Lower leg skin (tissue), 4 donors: ENCODE measurements around the gene FKBP7. TPM values are rescaled to one million over a fixed set of nuclear protein-coding genes. Genes with fewer than 3 reads are reported as not detected.
A peak's percentile ranks its signal among the peaks of the same experiment; 100 is the strongest.

ENCODE experiments used
- DNase-seq, 2 donors: peaks; one replicate each; pipeline ENCODE4 v3.0.0-alpha.2; 2019; ENCODE audit warnings: low spot score in 2 of 2
- H3K4me3 ChIP-seq: fragments of 200-600 bp; sonication (generic); 2 replicates; pipeline ENCODE4 v1.5.1; 2017; ENCODE audit warnings: mild to moderate bottlenecking, low read depth; ENCODE audit not compliant: poor library complexity, severe bottlenecking
- CTCF ChIP-seq, 3 donors: fragments of 450-650 bp; IDR thresholded peaks; one replicate each; pipeline ENCODE4 v1.5.1; 2016; ENCODE audit warnings: antibody characterized with exemption in 3 of 3, mild to moderate bottlenecking in 3 of 3, moderate library complexity in 2 of 3
- POLR2A ChIP-seq, 2 donors: fragments of 450-650 bp; IDR thresholded peaks; one replicate each; pipeline ENCODE4 v1.6.1; 2016 to 2017; ENCODE audit warnings: antibody characterized with exemption in 2 of 2, mild to moderate bottlenecking in 1 of 2, moderate library complexity in 1 of 2
- WGBS, 2 donors: methylation state at CpG; one replicate each; pipeline ENCODE4 v1.1.5; 2018; 5-methylcytosine and 5-hydroxymethylcytosine counted together
- intact Hi-C: fragments of 100-400 bp; cut with DNase I; formaldehyde crosslinking; loops from one replicate; pipeline ENCODE4 v1.15.0; 2023; ENCODE audit warnings: low total_unique reads
- total RNA-seq, 4 donors: library from RNA; depleted of rRNA; stranded (reverse); fragments of >200 nt; gene quantifications; one replicate each; pipeline ENCODE4 v1.1.0, GENCODE V29; 2016

FKBP7 gene
- total RNA-seq, 4 donors from 2014 or later: 4.6 to 6.7 (median 5.4) TPM

GRCh38 chr2:178485356-178485755 lies 7.0 kb upstream of the FKBP7 start:
- intact Hi-C loops: no loop called here
- 63 to 65% methylated on average over 3 of the region's 3 CpGs for WGBS, 2 donors
- H3K4me3 ChIP-seq: no peak overlapping the region
- TF ChIP-seq CTCF (IDR thresholded peaks at IDR 0.05): no peak
- TF ChIP-seq POLR2A (IDR thresholded peaks at IDR 0.05): no peak
- DNase-seq: no peak

- 44 to 50% methylated on average over 6 of the region's 6 CpGs for WGBS, 2 donors
- intact Hi-C loops: no loop called here
- H3K4me3 ChIP-seq: no peak overlapping the region
- DNase-seq: no peak
- TF ChIP-seq POLR2A (IDR thresholded peaks at IDR 0.05) (no peak), CTCF (IDR thresholded peaks at IDR 0.05) (no peak)
Measured at GRCh38 chr2:178484245-178485041, 6.0 kb upstream of the FKBP7 start.

- H3K4me3 ChIP-seq: no peak overlapping the region
- 88 to 89% methylated on average over 4 of the region's 4 CpGs for WGBS, 2 donors
- TF ChIP-seq POLR2A (IDR thresholded peaks at IDR 0.05): no peak
- TF ChIP-seq CTCF (IDR thresholded peaks at IDR 0.05): no peak
- DNase-seq: no peak
- intact Hi-C loops: no loop called here
Measured at GRCh38 chr2:178482437-178482836, 4.0 kb upstream of the FKBP7 start.

GRCh38 chr2:178480227-178481181 lies 2.1 kb upstream of the FKBP7 start, which contains the start of gene PLEKHA3:
Gene PLEKHA3, plus strand, starts transcription at chr2:178480457. Its CDS starts 413 bp downstream, at chr2:178480870.
- intact Hi-C loops: no loop called here

More at GRCh38 chr2:178480227-178481181, 2.1 kb upstream of the FKBP7 start, which contains the start of gene PLEKHA3:
- DNase-seq: peak; percentile 91 to 99
- peak within 1 kb of the TSS; percentile 85 for H3K4me3 ChIP-seq
- no peak for TF ChIP-seq CTCF (IDR thresholded peaks at IDR 0.05)
- TF ChIP-seq POLR2A (IDR thresholded peaks at IDR 0.05): peak in 1 of 2 donors; percentile 2
- 0 to 1% methylated on average over 57 to 65 of the region's 92 CpGs for WGBS, 2 donors
